Gastrocnemius medialis (tissue), 4 donors: ENCODE results near the gene ZNF383.
"Not testable (repeated sequence)": the region's sequence is repeated elsewhere in the genome, so short reads cannot be mapped to it uniquely, and the experiment has no call there.

ENCODE experiments used
- CTCF ChIP-seq, 5 experiments: fragments of 450-650 bp in 3 of 5; fragments of 200-600 bp in 2 of 5; sonication (generic) in 2 of 5; IDR thresholded peaks in 4 of 5; conservative IDR thresholded peaks in 1 of 5; 1 replicate in 4 of 5; 2 replicates in 1 of 5; pipeline ENCODE4 v1.5.1; 2016 to 2019; ENCODE audit warnings: antibody characterized with exemption in 5 of 5, mild to moderate bottlenecking in 3 of 5, moderate library complexity in 3 of 5
- POLR2A ChIP-seq, 2 donors: fragments of 450-650 bp; IDR thresholded peaks; one replicate each; pipeline ENCODE4 v1.6.1; 2017; ENCODE audit warnings: antibody characterized with exemption in 2 of 2, mild to moderate bottlenecking in 2 of 2, moderate library complexity in 2 of 2

DNA sequence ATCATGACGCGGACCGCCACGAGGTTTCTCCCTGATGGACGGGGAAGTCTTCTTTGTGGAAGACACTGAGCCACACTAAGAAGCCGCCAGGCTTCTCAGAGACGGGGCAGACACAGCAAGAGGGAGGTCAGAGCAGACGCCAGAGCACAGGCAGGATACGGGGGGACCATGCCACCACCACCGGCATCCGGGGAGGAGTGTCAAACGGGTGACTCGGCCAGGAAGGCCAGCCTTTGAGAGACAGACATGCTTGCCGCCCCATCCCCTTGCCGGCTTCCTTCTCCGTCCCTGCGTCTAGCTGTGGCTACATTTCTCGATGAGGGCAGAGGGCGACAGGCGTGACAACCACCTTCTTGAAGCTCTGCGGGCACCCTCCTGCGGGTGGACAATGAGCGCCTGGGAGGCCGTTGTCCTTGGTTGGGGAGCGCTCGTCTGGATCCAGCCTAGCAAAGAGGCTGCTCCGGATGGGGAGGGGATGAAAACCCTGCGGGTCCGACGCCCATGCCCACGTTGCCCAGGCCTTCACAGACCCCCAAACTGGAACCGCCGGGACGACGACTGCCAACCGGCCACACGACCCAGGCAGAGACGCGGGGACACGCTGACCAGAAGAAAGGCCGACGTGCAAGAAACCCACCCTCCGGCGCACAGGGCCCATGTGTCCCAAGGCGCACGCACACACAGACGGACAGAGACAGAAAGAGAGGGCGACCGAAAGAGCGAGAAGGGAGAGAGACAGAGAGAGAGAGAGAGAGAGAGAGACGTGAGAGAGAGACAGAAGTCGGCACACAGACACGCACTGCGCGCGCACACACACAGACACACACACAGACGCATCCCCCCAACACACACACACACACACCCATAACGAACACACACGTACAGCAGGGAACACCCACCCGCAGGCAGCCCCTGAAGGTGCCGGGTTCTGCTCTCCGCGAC is 75.3 kb downstream of the ZNF383 start:
- not testable (repeated sequence) for TF ChIP-seq CTCF (IDR thresholded peaks at IDR 0.05 in 4 of 5, conservative IDR thresholded peaks at IDR 0.05 in 1 of 5); POLR2A (IDR thresholded peaks at IDR 0.05)
